Breast epithelium (tissue), 3 donors: ENCODE measurements around the gene PSORS1C1.

Source experiments
- POLR2A ChIP-seq: fragments of 450-650 bp; IDR thresholded peaks from one replicate; pipeline ENCODE4 v1.6.1; 2016; ENCODE audit warnings: antibody characterized with exemption, mild to moderate bottlenecking, moderate library complexity
- POLR2AphosphoS5 ChIP-seq, 3 donors: sonication (generic); formaldehyde crosslinking; IDR thresholded peaks; one replicate each; pipeline ENCODE4 v1.6.1; 2017; ENCODE audit warnings: antibody characterized with exemption in 3 of 3
- TF ChIP-seq, protein P1 (sequence below), 3 donors: fragments of 450-650 bp; IDR thresholded peaks; one replicate each; pipeline ENCODE4 v1.5.1; 2016 to 2017; ENCODE audit warnings: antibody characterized with exemption in 3 of 3, mild to moderate bottlenecking in 3 of 3, moderate library complexity in 3 of 3

DNA sequence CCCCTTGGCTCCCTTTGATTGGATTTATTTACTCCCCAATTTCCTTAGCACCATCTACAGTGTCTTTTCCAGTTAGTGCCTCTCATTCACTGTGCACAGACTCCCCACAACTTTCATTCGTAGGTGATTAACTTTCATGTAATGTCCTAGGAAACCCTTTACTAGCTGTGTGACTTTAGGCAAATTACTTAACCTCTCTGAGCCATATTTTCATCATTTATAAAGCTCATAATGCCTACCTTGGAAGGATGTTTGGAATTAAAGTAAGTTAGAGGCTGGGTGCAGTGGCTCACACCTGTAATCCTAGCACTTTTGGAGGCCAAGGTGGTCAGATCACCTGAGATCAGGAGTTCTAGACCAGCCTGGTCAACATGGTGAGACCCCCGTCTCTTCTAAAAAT lies 22.4 kb upstream of the PSORS1C1 start:
- TF ChIP-seq, protein P1, sequence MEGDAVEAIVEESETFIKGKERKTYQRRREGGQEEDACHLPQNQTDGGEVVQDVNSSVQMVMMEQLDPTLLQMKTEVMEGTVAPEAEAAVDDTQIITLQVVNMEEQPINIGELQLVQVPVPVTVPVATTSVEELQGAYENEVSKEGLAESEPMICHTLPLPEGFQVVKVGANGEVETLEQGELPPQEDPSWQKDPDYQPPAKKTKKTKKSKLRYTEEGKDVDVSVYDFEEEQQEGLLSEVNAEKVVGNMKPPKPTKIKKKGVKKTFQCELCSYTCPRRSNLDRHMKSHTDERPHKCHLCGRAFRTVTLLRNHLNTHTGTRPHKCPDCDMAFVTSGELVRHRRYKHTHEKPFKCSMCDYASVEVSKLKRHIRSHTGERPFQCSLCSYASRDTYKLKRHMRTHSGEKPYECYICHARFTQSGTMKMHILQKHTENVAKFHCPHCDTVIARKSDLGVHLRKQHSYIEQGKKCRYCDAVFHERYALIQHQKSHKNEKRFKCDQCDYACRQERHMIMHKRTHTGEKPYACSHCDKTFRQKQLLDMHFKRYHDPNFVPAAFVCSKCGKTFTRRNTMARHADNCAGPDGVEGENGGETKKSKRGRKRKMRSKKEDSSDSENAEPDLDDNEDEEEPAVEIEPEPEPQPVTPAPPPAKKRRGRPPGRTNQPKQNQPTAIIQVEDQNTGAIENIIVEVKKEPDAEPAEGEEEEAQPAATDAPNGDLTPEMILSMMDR (IDR thresholded peaks at IDR 0.05), result no peak
- no peak for TF ChIP-seq POLR2AphosphoS5 (IDR thresholded peaks at IDR 0.05)
- no peak for TF ChIP-seq POLR2A
